Transverse colon (tissue), 4 donors: Measurements from ENCODE around the gene ATG16L1.

Experiments
- CTCF ChIP-seq, 5 experiments: fragments of 200-600 bp in 3 of 5; fragments of 450-650 bp in 2 of 5; sonication (generic) in 3 of 5; IDR thresholded peaks; 1 replicate in 2 of 5; 2 replicates in 3 of 5; pipeline ENCODE4 v1.5.1; 2016 to 2017; ENCODE audit warnings: antibody characterized with exemption in 5 of 5, inconsistent platforms in 3 of 5, mild to moderate bottlenecking in 2 of 5, moderate library complexity in 1 of 5
- EP300 ChIP-seq: sonication (generic); formaldehyde crosslinking; IDR thresholded peaks from one replicate; pipeline ENCODE4 v1.6.1; 2017; ENCODE audit warnings: antibody characterized with exemption, low read depth
- POLR2AphosphoS5 ChIP-seq, 3 donors: sonication (generic); formaldehyde crosslinking; IDR thresholded peaks; one replicate each; pipeline ENCODE4 v1.6.1; 2016; ENCODE audit warnings: antibody characterized with exemption in 3 of 3

DNA sequence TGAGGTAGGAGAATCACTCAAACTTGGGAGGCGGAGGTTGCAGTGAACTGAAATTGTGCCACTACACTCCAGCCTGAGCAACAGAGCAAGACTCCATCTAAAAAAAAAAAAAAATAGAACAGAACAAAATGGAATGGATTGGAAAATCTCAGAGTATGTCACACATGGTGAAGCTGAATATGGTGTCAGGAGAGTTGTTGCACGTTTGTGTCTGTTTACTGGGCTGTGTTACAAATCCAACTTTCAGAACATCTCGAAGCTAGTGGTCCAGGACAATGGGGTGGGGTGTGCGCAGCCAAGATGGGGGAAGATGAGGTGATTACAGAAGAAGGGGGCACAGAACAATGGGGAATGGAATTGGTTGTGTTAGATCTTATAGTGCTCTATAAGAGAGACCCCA is 73.8 kb downstream of the ATG16L1 start:
- TF ChIP-seq EP300 (no peak), CTCF (IDR thresholded peaks at IDR 0.05) (no peak), POLR2AphosphoS5 (IDR thresholded peaks at IDR 0.05) (no peak)
